Spleen (tissue), 7 donors: ENCODE measurements around the gene TAOK3.

ENCODE experiments used
- POLR2AphosphoS5 ChIP-seq, 3 donors: sonication (generic); formaldehyde crosslinking; IDR thresholded peaks; one replicate each; pipeline ENCODE4 v1.5.1; 2017; ENCODE audit warnings: antibody characterized with exemption in 3 of 3
- TF ChIP-seq, protein P1 (sequence below), 11 experiments: fragments of 200-600 bp in 7 of 11; fragments of 450-650 bp in 4 of 11; sonication (generic) in 4 of 11; IDR thresholded peaks in 8 of 11; conservative IDR thresholded peaks in 3 of 11; 1 replicate in 7 of 11; 2 replicates in 4 of 11; pipeline versions ENCODE4 v1.4.0 to v1.8.0; 2016 to 2021; ENCODE audit warnings: antibody characterized with exemption in 11 of 11, inconsistent platforms in 4 of 11, mild to moderate bottlenecking in 1 of 11
- donor health status: DM: no; HTN: no; CAD: no; lungs with moderate emphysema.
- donor health status: DM: no; HTN: no; CAD: no.
- donor health status: DM: no; HTN: no; CAD: no.

DNA sequence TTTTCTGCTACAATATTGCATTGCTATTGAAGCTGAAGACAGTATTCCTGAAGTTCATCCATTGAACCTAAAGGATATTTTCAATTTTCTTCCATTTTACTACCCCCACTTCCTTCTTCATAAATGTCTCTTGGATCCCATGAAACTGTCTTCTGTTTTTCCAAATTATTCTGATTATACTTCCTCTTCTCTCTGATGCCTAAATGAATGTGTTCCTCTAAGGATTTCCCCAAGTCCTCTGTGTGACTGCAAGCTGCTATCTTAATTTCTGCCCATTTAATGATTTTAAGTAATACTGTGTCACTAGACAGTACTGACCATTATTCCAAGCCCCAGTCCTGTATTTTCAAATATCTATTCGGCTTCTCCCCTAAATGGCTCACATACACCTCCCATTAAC is 102.9 kb downstream of the TAOK3 start:
- no peak for TF ChIP-seq POLR2AphosphoS5 (IDR thresholded peaks at IDR 0.05)
- TF ChIP-seq, protein P1, sequence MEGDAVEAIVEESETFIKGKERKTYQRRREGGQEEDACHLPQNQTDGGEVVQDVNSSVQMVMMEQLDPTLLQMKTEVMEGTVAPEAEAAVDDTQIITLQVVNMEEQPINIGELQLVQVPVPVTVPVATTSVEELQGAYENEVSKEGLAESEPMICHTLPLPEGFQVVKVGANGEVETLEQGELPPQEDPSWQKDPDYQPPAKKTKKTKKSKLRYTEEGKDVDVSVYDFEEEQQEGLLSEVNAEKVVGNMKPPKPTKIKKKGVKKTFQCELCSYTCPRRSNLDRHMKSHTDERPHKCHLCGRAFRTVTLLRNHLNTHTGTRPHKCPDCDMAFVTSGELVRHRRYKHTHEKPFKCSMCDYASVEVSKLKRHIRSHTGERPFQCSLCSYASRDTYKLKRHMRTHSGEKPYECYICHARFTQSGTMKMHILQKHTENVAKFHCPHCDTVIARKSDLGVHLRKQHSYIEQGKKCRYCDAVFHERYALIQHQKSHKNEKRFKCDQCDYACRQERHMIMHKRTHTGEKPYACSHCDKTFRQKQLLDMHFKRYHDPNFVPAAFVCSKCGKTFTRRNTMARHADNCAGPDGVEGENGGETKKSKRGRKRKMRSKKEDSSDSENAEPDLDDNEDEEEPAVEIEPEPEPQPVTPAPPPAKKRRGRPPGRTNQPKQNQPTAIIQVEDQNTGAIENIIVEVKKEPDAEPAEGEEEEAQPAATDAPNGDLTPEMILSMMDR (IDR thresholded peaks at IDR 0.05 in 8 of 11, conservative IDR thresholded peaks at IDR 0.05 in 3 of 11) = no peak
